Neural cell (in vitro differentiated cells): ENCODE results near the gene PDZRN3. TPM values are rescaled to one million over a fixed set of nuclear protein-coding genes. Genes with fewer than 3 reads are reported as not detected.

Source experiments
- H2AFZ ChIP-seq: fragments of 200-600, 300-800 bp; sonication (generic), shearing (Covaris generic); 2 replicates; pipeline ENCODE4 v1.6.0; 2014; ENCODE audit warnings: low read depth, mild to moderate bottlenecking, antibody characterized with exemption, low read length, moderate library complexity
- H3F3A ChIP-seq: fragments of 200-600 bp; shearing (Covaris generic); 2 replicates; pipeline ENCODE4 v1.6.1; 2016; ENCODE audit warnings: mild to moderate bottlenecking, moderate library complexity, mixed read lengths, antibody characterized with exemption, low read length; ENCODE audit not compliant: insufficient read depth, poor library complexity, severe bottlenecking
- H3K27ac ChIP-seq: fragments of 200-600, 300-800 bp; sonication (generic), shearing (Covaris generic); 2 replicates; pipeline ENCODE4 v1.5.1; 2014; ENCODE audit warnings: mild to moderate bottlenecking, low read length, moderate library complexity
- H3K27me3 ChIP-seq: fragments of 300-800, 200-600 bp; sonication (generic), shearing (Covaris generic); 2 replicates; pipeline ENCODE4 v1.6.0; 2014; ENCODE audit warnings: mild to moderate bottlenecking, low read depth, low read length, moderate library complexity; ENCODE audit not compliant: insufficient read depth
- H3K36me3 ChIP-seq: fragments of 300-800, 200-600 bp; sonication (generic), shearing (Covaris generic); 2 replicates; pipeline ENCODE4 v1.5.1; 2014; ENCODE audit warnings: mild to moderate bottlenecking, antibody characterized with exemption, low read length, moderate library complexity; ENCODE audit not compliant: insufficient read depth
- H3K4me2 ChIP-seq: fragments of 300-800, 200-600 bp; sonication (generic), shearing (Covaris generic); 2 replicates; pipeline ENCODE4 v1.6.0; 2014; ENCODE audit warnings: mild to moderate bottlenecking, low read length
- H3K4me3 ChIP-seq: fragments of 300-800, 200-600 bp; sonication (generic), shearing (Covaris generic); 2 replicates; pipeline ENCODE4 v1.5.1; 2014; ENCODE audit warnings: mild to moderate bottlenecking, low read length, moderate library complexity
- H3K79me2 ChIP-seq: fragments of 200-600 bp; shearing (Covaris generic); replicated peaks from 2 replicates; pipeline ENCODE4 v1.6.0; 2014; ENCODE audit warnings: mild to moderate bottlenecking, low read length, moderate library complexity; ENCODE audit not compliant: insufficient read depth
- H3K9ac ChIP-seq: fragments of 300-800, 200-600 bp; sonication (generic), shearing (Covaris generic); 2 replicates; pipeline ENCODE4 v1.6.1; 2016; ENCODE audit warnings: mild to moderate bottlenecking, low read length, mixed read lengths
- H3K9me2 ChIP-seq: fragments of 200-600 bp; shearing (Covaris generic); 2 replicates; pipeline ENCODE4 v1.6.1; 2016; ENCODE audit warnings: mild to moderate bottlenecking, low read length, mixed read lengths; ENCODE audit not compliant: insufficient read depth
- H3K9me3 ChIP-seq: fragments of 200-600, 300-800 bp; sonication (generic), shearing (Covaris generic); 2 replicates; pipeline ENCODE4 v1.6.1; 2016; ENCODE audit warnings: mild to moderate bottlenecking, mixed run types, low read length, moderate library complexity, mixed read lengths
- H4K20me1 ChIP-seq: fragments of 200-600 bp; shearing (Covaris generic); 2 replicates; pipeline ENCODE4 v1.6.1; 2016; ENCODE audit warnings: mild to moderate bottlenecking, mixed run types; ENCODE audit not compliant: insufficient read depth
- CTCF ChIP-seq: fragments of 450-650 bp; IDR thresholded peaks from 2 replicates; pipeline ENCODE4 v1.5.1; 2014; ENCODE audit warnings: antibody characterized with exemption, mild to moderate bottlenecking, moderate library complexity; ENCODE audit not compliant: poor library complexity, severe bottlenecking
- EP300 ChIP-seq: fragments of 450-650 bp; conservative IDR thresholded peaks from 2 replicates; pipeline ENCODE4 v1.6.1; 2014; ENCODE audit warnings: antibody characterized with exemption, mild to moderate bottlenecking, moderate library complexity; ENCODE audit not compliant: poor library complexity, severe bottlenecking
- EZH2 ChIP-seq: fragments of 200-600, 300-800 bp; shearing (Covaris generic), sonication (generic); IDR thresholded peaks from 2 replicates; pipeline ENCODE4 v1.6.1; 2014; ENCODE audit warnings: antibody characterized with exemption, low read length, borderline replicate concordance, mild to moderate bottlenecking; ENCODE audit not compliant: insufficient read depth, poor library complexity, severe bottlenecking
- POLR2AphosphoS5 ChIP-seq: IDR thresholded peaks from 2 replicates; pipeline ENCODE4 v1.6.1; 2012
- RAD21 ChIP-seq: fragments of 450-650 bp; conservative IDR thresholded peaks from 2 replicates; pipeline ENCODE4 v1.6.1; 2014; ENCODE audit warnings: antibody characterized with exemption, mild to moderate bottlenecking, moderate library complexity
- SMC3 ChIP-seq: fragments of 450-650 bp; conservative IDR thresholded peaks from 2 replicates; pipeline ENCODE4 v1.6.1; 2014; ENCODE audit warnings: antibody characterized with exemption, mild to moderate bottlenecking, moderate library complexity; ENCODE audit not compliant: poor library complexity
- TAF1 ChIP-seq: IDR thresholded peaks from 2 replicates; pipeline ENCODE4 v1.6.1; 2012; ENCODE audit warnings: low read depth
- polyA plus RNA-seq: library from polyadenylated mRNA; depleted of rRNA; stranded (reverse); fragments of >200 nt; gene quantifications from 2 replicates; pipeline ENCODE4 v1.2.3, GENCODE V29; 2014

The PDZRN3 gene
- polyA plus RNA-seq, 1 donor from 2014 or later: 1.1 TPM

GRCh38 chr3:73433687-73434086 is 191.1 kb downstream of the PDZRN3 start:
- no peaks in the 10 kb centered on the region for H3K36me3 ChIP-seq
- peak overlapping the region; percentile 52 for H3K4me3 ChIP-seq
- H3K27ac ChIP-seq: peak overlapping the region; percentile 22
- no peaks in the 10 kb centered on the region for H3K9me2 ChIP-seq
- TF ChIP-seq POLR2AphosphoS5: peak; percentile 45
- peak; percentile 30 for TF ChIP-seq SMC3
- peak; percentile 51 for TF ChIP-seq EP300
- no peak for TF ChIP-seq EZH2
- no peaks in the 10 kb centered on the region for H4K20me1 ChIP-seq
- peak overlapping the region; percentile 2 for H3K9ac ChIP-seq
- H2AFZ ChIP-seq: no peak overlapping the region
- no peaks in the 10 kb centered on the region for H3K9me3 ChIP-seq
- H3F3A ChIP-seq: no peaks in the 10 kb centered on the region
- no peaks in the 10 kb centered on the region for H3K27me3 ChIP-seq
- H3K79me2 ChIP-seq: no peaks in the 10 kb centered on the region
- H3K4me2 ChIP-seq: no peak overlapping the region

- Histone ChIP-seq H2AFZ (no peak overlapping the region), H3K9me3 (no peaks in the 10 kb centered on the region), H3K9ac (peak overlapping the region; percentile 2), H3K4me3 (peak overlapping the region; percentile 52), H3K36me3 (no peaks in the 10 kb centered on the region), H3K79me2 (no peaks in the 10 kb centered on the region), H3K27ac (no peak overlapping the region), H3K9me2 (no peaks in the 10 kb centered on the region), H3K4me2 (no peak overlapping the region), H3F3A (no peaks in the 10 kb centered on the region), H4K20me1 (no peaks in the 10 kb centered on the region), H3K27me3 (no peaks in the 10 kb centered on the region)
- TF ChIP-seq CTCF: no peak
- no peak for TF ChIP-seq TAF1
- no peak for TF ChIP-seq RAD21
- TF ChIP-seq EZH2: no peak
These were observed 191.7 kb downstream of the PDZRN3 start for GRCh38 chr3:73433079-73433478.

- H3K9me2 ChIP-seq: no peaks in the 10 kb centered on the region
- H3K9ac ChIP-seq: no peak overlapping the region
- no peaks in the 10 kb centered on the region for H3F3A ChIP-seq
- no peaks in the 10 kb centered on the region for H3K79me2 ChIP-seq
- H3K4me3 ChIP-seq: peak overlapping the region; percentile 52
- no peaks in the 10 kb centered on the region for H4K20me1 ChIP-seq
- no peaks in the 10 kb centered on the region for H3K27me3 ChIP-seq
- TF ChIP-seq CTCF (peak; percentile 11), SMC3 (no peak), EP300 (no peak)
- H2AFZ ChIP-seq: no peak overlapping the region
- no peaks in the 10 kb centered on the region for H3K36me3 ChIP-seq
- no peak overlapping the region for H3K27ac ChIP-seq
- H3K9me3 ChIP-seq: no peaks in the 10 kb centered on the region
- H3K4me2 ChIP-seq: no peak overlapping the region
These were observed 192.1 kb downstream of the PDZRN3 start for GRCh38 chr3:73432706-73433032.
